GM10266 (cell line): Measurements from ENCODE around the gene FXYD5.
"Not testable (repeated sequence)": the region's sequence is repeated elsewhere in the genome, so short reads cannot be mapped to it uniquely, and the experiment has no call there.

Experiments used
- DNase-seq: peaks from one replicate; pipeline ENCODE4 v3.0.0; 2012; ENCODE audit errors: extremely low spot score
- TF ChIP-seq, protein P1 (sequence below): IDR thresholded peaks from 2 replicates; pipeline ENCODE4 v1.5.1; 2012; ENCODE audit warnings: mild to moderate bottlenecking, low read depth; ENCODE audit not compliant: control insufficient read depth, insufficient read depth; ENCODE audit errors: missing control alignments

FXYD5 gene

DNA sequence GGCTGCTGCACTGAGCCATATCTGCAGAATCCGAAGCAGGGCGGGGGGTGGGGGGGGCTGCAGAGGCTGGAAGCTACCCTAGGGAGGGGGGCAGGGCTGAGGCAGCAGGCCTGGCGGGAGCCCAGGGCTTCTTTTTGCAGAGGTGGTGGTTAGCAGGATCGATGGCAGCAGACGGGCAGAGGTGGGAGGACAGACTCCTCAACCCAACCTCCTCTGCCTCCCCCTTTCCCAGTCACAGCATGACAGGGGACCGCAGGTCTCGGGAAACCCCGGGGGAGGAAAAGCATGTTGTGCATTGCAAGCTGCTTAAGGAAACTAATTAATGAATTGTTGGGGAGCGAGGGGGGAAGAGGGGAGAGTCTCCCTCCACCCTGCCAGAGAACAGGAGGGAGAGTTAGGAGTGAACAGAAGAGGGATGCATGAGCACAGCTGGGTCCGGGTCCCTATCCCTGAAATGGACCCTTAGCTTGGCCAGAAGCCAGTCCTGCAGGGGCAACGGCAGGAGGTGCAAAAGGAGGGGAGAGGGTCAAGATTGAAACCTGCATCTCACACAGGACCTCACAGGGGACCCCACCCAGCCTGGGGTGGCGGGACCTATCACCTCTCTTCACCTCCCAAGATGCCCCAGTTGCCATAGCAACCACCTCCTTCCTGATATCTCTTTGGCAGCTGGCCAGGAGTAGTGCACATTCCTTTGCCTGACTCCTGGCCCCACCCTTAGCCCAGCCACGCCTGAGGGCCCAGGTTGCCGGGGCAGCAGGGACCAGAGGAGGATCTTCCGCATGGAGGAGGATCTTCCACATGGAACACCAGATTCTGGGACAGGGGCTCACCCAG, 9.7 kb upstream of the FXYD5 start:
- no peak for DNase-seq
- TF ChIP-seq, protein P1, sequence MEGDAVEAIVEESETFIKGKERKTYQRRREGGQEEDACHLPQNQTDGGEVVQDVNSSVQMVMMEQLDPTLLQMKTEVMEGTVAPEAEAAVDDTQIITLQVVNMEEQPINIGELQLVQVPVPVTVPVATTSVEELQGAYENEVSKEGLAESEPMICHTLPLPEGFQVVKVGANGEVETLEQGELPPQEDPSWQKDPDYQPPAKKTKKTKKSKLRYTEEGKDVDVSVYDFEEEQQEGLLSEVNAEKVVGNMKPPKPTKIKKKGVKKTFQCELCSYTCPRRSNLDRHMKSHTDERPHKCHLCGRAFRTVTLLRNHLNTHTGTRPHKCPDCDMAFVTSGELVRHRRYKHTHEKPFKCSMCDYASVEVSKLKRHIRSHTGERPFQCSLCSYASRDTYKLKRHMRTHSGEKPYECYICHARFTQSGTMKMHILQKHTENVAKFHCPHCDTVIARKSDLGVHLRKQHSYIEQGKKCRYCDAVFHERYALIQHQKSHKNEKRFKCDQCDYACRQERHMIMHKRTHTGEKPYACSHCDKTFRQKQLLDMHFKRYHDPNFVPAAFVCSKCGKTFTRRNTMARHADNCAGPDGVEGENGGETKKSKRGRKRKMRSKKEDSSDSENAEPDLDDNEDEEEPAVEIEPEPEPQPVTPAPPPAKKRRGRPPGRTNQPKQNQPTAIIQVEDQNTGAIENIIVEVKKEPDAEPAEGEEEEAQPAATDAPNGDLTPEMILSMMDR, result no peak

DNA sequence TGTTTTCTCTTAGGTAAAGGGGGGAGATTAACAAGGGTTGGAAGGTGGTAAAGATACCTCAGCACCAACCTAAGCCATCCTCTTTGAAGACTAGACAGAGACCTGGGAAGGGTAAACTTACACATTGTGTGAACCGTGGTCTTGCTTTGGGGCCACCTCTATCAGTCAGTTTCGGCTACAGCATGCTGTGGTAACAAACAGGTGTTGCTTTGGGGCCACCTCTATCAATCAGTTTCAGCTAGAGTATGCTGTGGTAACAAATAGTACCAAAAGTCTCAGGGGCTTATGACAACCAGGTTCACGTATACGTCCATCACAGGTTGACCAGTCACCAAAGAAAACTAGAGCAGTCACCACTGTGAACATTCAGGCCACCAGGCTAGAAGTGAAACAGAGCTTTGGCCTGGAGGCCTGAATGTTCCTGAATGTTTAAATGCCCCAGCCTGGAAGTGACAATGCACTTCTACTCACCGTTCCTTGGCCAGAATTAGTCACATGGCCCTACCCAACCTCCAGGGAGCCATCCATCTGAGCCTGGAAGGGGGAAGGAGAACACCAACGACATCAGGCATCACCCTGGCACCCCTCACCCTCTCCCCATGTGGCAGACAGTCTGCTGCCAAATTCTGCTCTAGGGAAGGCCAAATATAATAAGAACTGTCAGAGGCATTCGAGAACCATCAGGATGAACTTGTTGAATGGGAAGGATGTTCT, 7.6 kb upstream of the FXYD5 start:
- DNase-seq, result no peak
- TF ChIP-seq, protein P1, result no peak

DNA sequence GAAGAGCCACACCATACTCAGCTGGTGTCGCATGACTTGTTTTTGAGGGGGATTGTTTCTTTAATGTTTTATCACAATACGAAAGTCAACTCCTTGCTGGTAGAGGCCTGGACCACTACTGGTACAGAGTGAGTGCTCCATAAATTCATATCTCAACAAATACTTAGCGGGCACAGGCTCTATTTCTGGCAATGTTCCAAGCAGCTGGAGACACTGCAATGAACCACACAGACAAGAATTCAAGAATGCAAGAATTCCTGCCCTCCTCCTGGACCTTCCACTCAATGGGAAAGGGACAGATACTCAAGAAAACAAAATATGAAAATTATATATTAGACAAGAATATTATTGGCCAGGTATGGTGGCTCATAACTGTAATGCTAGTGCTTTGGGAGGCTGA, 5.1 kb upstream of the FXYD5 start:
- no peak for DNase-seq
- TF ChIP-seq, protein P1, result no peak

DNA sequence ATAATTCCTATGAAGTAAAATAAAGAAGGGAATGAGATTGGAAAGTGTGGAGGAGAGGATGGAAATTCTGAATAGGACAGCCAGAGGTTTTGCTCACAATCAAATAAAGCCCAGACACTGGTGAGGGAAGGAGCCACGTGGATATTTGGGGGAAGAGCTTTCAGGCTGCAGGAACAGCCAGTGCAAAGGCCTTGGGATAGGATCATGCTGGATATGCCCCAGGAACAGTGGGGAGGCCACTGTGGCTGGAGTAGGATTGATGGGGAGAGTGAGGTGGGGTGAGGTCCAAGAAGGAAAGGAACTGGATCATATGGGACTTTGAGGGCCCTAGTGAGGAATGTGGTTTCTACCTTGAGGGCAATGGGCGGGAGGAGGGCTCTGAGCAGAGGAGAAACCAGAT, 4.1 kb upstream of the FXYD5 start:
- no peak for DNase-seq
- TF ChIP-seq, protein P1, result no peak

DNA sequence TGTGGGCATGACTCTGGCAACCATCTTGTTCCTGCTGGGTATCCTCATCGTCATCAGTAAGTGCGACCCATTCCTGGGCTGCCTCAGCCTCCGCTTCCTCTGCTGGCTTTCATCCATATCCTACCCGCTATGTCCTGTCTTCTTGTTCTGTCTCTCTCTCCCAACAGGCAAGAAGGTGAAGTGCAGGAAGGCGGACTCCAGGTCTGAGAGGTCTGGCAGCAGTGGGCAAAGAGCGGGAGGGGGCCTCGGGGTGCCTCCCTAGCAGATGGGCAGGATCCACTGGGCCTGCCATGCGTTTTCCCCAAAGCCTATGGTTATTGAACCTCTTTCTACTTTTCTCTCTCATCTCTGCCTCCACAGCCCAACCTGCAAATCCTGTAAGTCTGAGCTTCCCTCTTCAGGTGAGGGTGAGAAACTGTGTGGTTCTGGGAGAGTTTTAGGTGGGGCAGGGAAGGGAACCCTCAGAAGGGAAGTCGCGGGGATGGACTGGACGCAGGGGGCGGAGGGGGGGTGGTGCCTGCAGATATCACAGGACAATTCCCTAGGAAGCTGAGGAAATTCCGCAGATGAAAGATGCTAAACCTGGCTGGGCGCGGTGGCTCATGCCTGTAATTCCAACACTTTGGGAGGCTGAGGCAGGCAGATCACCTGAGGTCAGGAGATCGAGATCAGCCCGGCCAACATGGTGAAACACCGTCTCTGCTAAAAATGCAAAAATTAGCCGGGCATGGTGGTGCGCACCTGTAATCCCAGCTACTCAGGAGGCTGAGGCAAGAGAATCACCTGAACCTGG, 3.1 kb upstream of the FXYD5 start:
- DNase-seq, result no peak

DNA sequence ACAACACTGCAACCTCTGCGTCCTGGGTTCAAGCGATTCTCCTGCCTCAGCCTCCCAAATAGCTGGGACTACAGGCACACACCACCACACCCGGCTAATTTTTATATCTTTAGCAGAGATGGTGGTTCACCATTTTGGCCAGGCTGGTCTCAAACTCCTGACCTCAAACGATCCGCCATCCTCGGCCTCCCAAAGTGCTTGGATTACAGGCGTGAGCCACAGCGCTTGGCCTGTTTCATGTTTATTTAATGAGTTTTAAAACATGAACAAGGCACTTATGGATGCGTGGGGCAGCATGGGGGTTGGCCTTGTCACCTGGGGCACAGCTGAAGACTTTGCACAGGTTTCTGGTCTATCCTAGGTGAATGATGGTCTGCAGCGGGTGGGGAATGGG, 1.4 kb upstream of the FXYD5 start:
- not testable (repeated sequence) for DNase-seq

More for the DNA sequence above, 3.1 kb upstream of the FXYD5 start:
- TF ChIP-seq, protein P1, result no peak

DNA sequence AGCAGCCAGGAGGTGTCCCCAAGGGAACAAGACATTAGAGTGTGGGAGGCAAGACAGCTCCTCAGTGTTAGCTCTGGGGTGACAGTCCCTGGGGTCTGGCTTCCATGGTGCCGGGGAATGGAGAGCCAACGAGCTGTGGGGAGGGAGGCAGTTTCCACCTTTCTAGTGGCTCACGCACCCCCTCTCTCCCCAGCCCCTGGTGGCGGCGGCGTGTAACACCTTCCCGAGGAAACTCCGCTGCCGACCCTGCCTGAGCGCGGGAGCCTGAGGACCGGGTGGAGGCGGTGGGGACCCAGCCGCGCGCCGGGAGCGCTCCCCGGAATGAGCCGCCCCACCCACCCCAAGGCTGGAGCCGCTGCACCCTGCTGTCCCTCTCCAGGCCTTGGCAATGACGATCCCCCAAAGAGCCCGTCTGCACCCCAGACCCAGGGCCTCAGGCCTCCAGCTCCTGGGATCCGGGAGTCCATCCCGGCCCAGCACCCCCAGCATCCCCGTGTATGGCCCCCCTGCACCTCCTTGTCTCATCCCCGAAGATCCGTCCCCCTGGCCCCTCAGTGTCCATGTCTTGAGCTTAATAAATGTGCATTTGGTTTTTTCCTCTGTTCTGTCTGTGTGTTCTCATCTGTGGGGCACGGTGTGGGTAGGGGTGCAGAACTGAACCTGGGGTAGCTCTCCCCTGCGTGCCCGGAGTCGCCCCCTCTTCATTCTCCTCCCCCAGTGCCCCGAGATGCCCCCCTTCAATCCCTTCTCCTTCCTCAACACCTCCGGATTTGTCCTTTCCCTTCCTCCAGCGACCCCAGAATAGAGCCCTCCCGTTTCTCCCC, 622 bp upstream of the FXYD5 start:
- peak; percentile 77 for DNase-seq
- TF ChIP-seq, protein P1, result peak; percentile 55
